K562 (cell line): ENCODE results near the gene OR52B6.
"Not testable (repeated sequence)": the region's sequence is repeated elsewhere in the genome, so short reads cannot be mapped to it uniquely, and the experiment has no call there.

Experiments
- ATF3 ChIP-seq, 2 experiments: fragments of 450-650 bp in 1 of 2; sonication (generic) in 1 of 2; formaldehyde crosslinking in 1 of 2; IDR thresholded peaks in 1 of 2; conservative IDR thresholded peaks in 1 of 2; 2 replicates each; pipeline versions ENCODE4 v1.6.1 to v1.8.1; 2016 to 2023; ENCODE audit warnings: mild to moderate bottlenecking in 2 of 2, moderate library complexity in 2 of 2, inconsistent platforms in 1 of 2, missing genetic modification reagents in 1 of 2
- CTCF ChIP-seq, 3 experiments: IDR thresholded peaks in 2 of 3; conservative IDR thresholded peaks in 1 of 3; 2 replicates each; pipeline ENCODE4 v1.5.1; 2011 to 2012; ENCODE audit warnings: low read length in 3 of 3, mild to moderate bottlenecking in 3 of 3, control low read depth in 2 of 3, improper control_type of control experiment in 1 of 3, inconsistent platforms in 1 of 3, low read depth in 1 of 3, mixed read lengths in 1 of 3, moderate library complexity in 1 of 3; ENCODE audit not compliant: insufficient read depth in 2 of 3
- EP300 ChIP-seq: IDR thresholded peaks from 2 replicates; pipeline ENCODE4 v1.6.1; 2012; ENCODE audit warnings: low read length, improper control_type of control experiment
- GTF2F1 ChIP-seq: IDR thresholded peaks from 2 replicates; pipeline ENCODE4 v1.6.1; 2011; ENCODE audit warnings: low read depth, low read length, improper control_type of control experiment
- PCBP2 ChIP-seq: fragments of 200-400 bp; formaldehyde crosslinking; IDR thresholded peaks from 2 replicates; pipeline ENCODE4 v1.6.1; 2018; ENCODE audit warnings: low read length, low read depth, mild to moderate bottlenecking, moderate library complexity; ENCODE audit not compliant: poor library complexity, severe bottlenecking
- POLR2A ChIP-seq: fragments of 450-650 bp; conservative IDR thresholded peaks from 2 replicates; pipeline ENCODE4 v1.6.1; 2016
- SAP30 ChIP-seq: fragments of 200-600 bp; sonication (generic); IDR thresholded peaks from 2 replicates; pipeline ENCODE4 v1.6.1; 2012; ENCODE audit warnings: borderline replicate concordance, low read depth, mild to moderate bottlenecking, moderate library complexity, low read length, control low read depth, inconsistent platforms; ENCODE audit not compliant: insufficient read depth, poor library complexity, severe bottlenecking
- SMARCB1 ChIP-seq: IDR thresholded peaks from 2 replicates; pipeline ENCODE4 v1.6.1; 2011; ENCODE audit warnings: improper control_type of control experiment, low read depth; ENCODE audit not compliant: insufficient read length
- TCF7L2 ChIP-seq: fragments of 150-350 bp; IDR thresholded peaks from 2 replicates; pipeline ENCODE4 v1.6.1; 2016; ENCODE audit warnings: low read depth, mild to moderate bottlenecking, low read length, moderate library complexity
- TFE3 ChIP-seq: fragments of 450-650 bp; formaldehyde crosslinking; IDR thresholded peaks from 2 replicates; pipeline ENCODE4 v1.4.0; 2020; ENCODE audit warnings: mild to moderate bottlenecking, mixed read lengths
- ZBTB34 ChIP-seq: fragments of 250-450 bp; sonication (Bioruptor Pico); IDR thresholded peaks from 2 replicates; pipeline ENCODE4 v1.8.0; 2021; ENCODE audit warnings: mild to moderate bottlenecking, moderate library complexity
- ZFP36 ChIP-seq: fragments of 150-350 bp; IDR thresholded peaks from 2 replicates; pipeline ENCODE4 v1.6.1; 2018; ENCODE audit warnings: low read length, low read depth; ENCODE audit not compliant: partially characterized antibody
- ZNF830 ChIP-seq: fragments of 250-450 bp; sonication (Bioruptor Pico); IDR thresholded peaks from 2 replicates; pipeline ENCODE4 v1.5.0; 2021; ENCODE audit warnings: mild to moderate bottlenecking

- not testable (repeated sequence) for TF ChIP-seq SMARCB1; ZBTB34 (CRISPR knock-in tag); TCF7L2; TFE3; SAP30; CTCF (IDR thresholded peaks at IDR 0.05 in 2 of 3, conservative IDR thresholded peaks at IDR 0.05 in 1 of 3; ENCODE audit: insufficient read depth in 2 of 3, low read depth in 1 of 3, low read length in 3 of 3); ZNF830 (CRISPR knock-in tag); EP300; PCBP2; POLR2A; ATF3 (IDR thresholded peaks at IDR 0.05); ATF3 (CRISPR knock-in tag; conservative IDR thresholded peaks at IDR 0.05); GTF2F1; ZFP36
Measured at GRCh38 chr11:5584458-5584857, 3.8 kb downstream of the OR52B6 start.
